Parathyroid adenoma (tissue), 2 donors: ENCODE data around the gene CASP9.
"Not testable (repeated sequence)": the region's sequence is repeated elsewhere in the genome, so short reads cannot be mapped to it uniquely, and the experiment has no call there.

Experiments used
- H2AFZ ChIP-seq: fragments of 300-600 bp; sonication (generic); one replicate; pipeline ENCODE4 v1.7.0; 2017; ENCODE audit warnings: antibody characterized with exemption, mild to moderate bottlenecking
- H3K27ac ChIP-seq: fragments of 300-600 bp; sonication (generic); one replicate; pipeline ENCODE4 v1.7.0; 2017
- H3K27me3 ChIP-seq: fragments of 300-600 bp; sonication (generic); one replicate; pipeline ENCODE4 v1.7.0; 2017; ENCODE audit warnings: low read length; ENCODE audit not compliant: control insufficient read depth, insufficient read depth
- H3K36me3 ChIP-seq: fragments of 300-600 bp; sonication (generic); one replicate; pipeline ENCODE4 v1.7.0; 2017; ENCODE audit warnings: low read length; ENCODE audit not compliant: control insufficient read depth, insufficient read depth
- H3K4me1 ChIP-seq: fragments of 300-600 bp; sonication (generic); one replicate; pipeline ENCODE4 v1.7.0; 2017; ENCODE audit warnings: control low read depth
- H3K4me2 ChIP-seq: fragments of 300-600 bp; sonication (generic); one replicate; pipeline ENCODE4 v1.7.0; 2017; ENCODE audit warnings: low read length
- H3K4me3 ChIP-seq: fragments of 300-600 bp; sonication (generic); one replicate; pipeline ENCODE4 v1.7.0; 2017; ENCODE audit warnings: low read depth, low read length
- H3K79me2 ChIP-seq: fragments of 300-600 bp; sonication (generic); one replicate; pipeline ENCODE4 v1.7.0; 2017; ENCODE audit warnings: control low read depth
- H3K9ac ChIP-seq: fragments of 300-600 bp; sonication (generic); one replicate; pipeline ENCODE4 v1.7.0; 2017; ENCODE audit warnings: mild to moderate bottlenecking
- H3K9me3 ChIP-seq: fragments of 300-600 bp; sonication (generic); one replicate; pipeline ENCODE4 v1.7.0; 2017; ENCODE audit warnings: low read length; ENCODE audit not compliant: control insufficient read depth
- CTCF ChIP-seq: fragments of 300-600 bp; sonication (generic); IDR thresholded peaks from one replicate; pipeline ENCODE4 v1.7.0; 2017; ENCODE audit warnings: antibody characterized with exemption, mild to moderate bottlenecking
- donor health status: primary hyperparathyroidism.

Gene CASP9

GRCh38 chr1:15515022-15515663, 8.9 kb downstream of the CASP9 start:
- no peaks in the 10 kb centered on the region for H3K4me1 ChIP-seq
- no peak for TF ChIP-seq CTCF
- no peaks in the 10 kb centered on the region for H3K36me3 ChIP-seq
- H3K9me3 ChIP-seq: no peaks in the 10 kb centered on the region
- H3K9ac ChIP-seq: no peak overlapping the region
- no peak overlapping the region for H3K4me2 ChIP-seq
- no peaks in the 10 kb centered on the region for H3K27me3 ChIP-seq
- H3K27ac ChIP-seq: no peak overlapping the region
- H2AFZ ChIP-seq: no peak overlapping the region
- H3K4me3 ChIP-seq: no peak overlapping the region
- H3K79me2 ChIP-seq: no peaks in the 10 kb centered on the region

- H3K4me1 ChIP-seq, H3K4me3 ChIP-seq, H3K9ac ChIP-seq, H3K9me3 ChIP-seq, H3K79me2 ChIP-seq, H3K27ac ChIP-seq, H3K27me3 ChIP-seq, H3K36me3 ChIP-seq, H3K4me2 ChIP-seq, H2AFZ ChIP-seq: not testable (repeated sequence)
Measured at GRCh38 chr1:15514557-15514956, 9.5 kb downstream of the CASP9 start.

- H3K27me3 ChIP-seq: no peaks in the 10 kb centered on the region
- H3K27ac ChIP-seq: no peak overlapping the region
- no peaks in the 10 kb centered on the region for H3K36me3 ChIP-seq
- no peaks in the 10 kb centered on the region for H3K79me2 ChIP-seq
- no peak overlapping the region for H3K9ac ChIP-seq
- TF ChIP-seq CTCF: no peak
- H3K4me1 ChIP-seq: no peaks in the 10 kb centered on the region
- no peak overlapping the region for H3K4me2 ChIP-seq
- no peak overlapping the region for H3K4me3 ChIP-seq
- H2AFZ ChIP-seq: no peak overlapping the region
- H3K9me3 ChIP-seq: no peaks in the 10 kb centered on the region
Measured at GRCh38 chr1:15513919-15514318, 10.1 kb downstream of the CASP9 start.

GRCh38 chr1:15513192-15513591, 10.8 kb downstream of the CASP9 start:
- Histone ChIP-seq H3K4me1 (no peaks in the 10 kb centered on the region), H3K36me3 (no peaks in the 10 kb centered on the region), H3K4me3 (no peak overlapping the region), H3K27ac (no peak overlapping the region), H3K4me2 (no peak overlapping the region), H3K9me3 (no peaks in the 10 kb centered on the region), H3K27me3 (no peaks in the 10 kb centered on the region), H2AFZ (no peak overlapping the region), H3K79me2 (no peaks in the 10 kb centered on the region), H3K9ac (no peak overlapping the region)
- no peak for TF ChIP-seq CTCF

GRCh38 chr1:15510611-15511405, 13.2 kb downstream of the CASP9 start:
- H3K9me3 ChIP-seq: no peaks in the 10 kb centered on the region
- H3K4me2 ChIP-seq: no peak overlapping the region
- H3K9ac ChIP-seq: no peak overlapping the region
- H3K4me1 ChIP-seq: no peaks in the 10 kb centered on the region
- TF ChIP-seq CTCF: no peak
- no peak overlapping the region for H3K4me3 ChIP-seq
- H3K36me3 ChIP-seq: no peaks in the 10 kb centered on the region
- no peak overlapping the region for H3K27ac ChIP-seq
- H2AFZ ChIP-seq: no peak overlapping the region
- H3K79me2 ChIP-seq: no peaks in the 10 kb centered on the region
- H3K27me3 ChIP-seq: no peaks in the 10 kb centered on the region
